Activated CD8-positive, alpha-beta T cell treated with anti-CD3 and anti-CD28 coated beads for 36 hours (primary cell): ENCODE data around the gene FETUB. TPM values are rescaled to one million over a fixed set of nuclear protein-coding genes. Genes with fewer than 3 reads are reported as not detected.
"Not testable (repeated sequence)": the region's sequence is repeated elsewhere in the genome, so short reads cannot be mapped to it uniquely, and the experiment has no call there.

Experiments used
- ATAC-seq: fragments of 200-7000 bp; cut with Tn5 transposase; one replicate; pipeline ENCODE4 v1.10.0; 2021; ENCODE audit warnings: mild to moderate bottlenecking, moderate library complexity
- CTCF ChIA-PET: fragments of 350-600 bp; sonication (Branson Sonifier 250); formaldehyde crosslinking; loops from one replicate; lab custom pipeline; 2021; ENCODE audit warnings: antibody characterized with exemption; lab: Charles Lee
- POLR2A ChIA-PET: fragments of 350-600 bp; sonication (Branson Sonifier 250); formaldehyde crosslinking; loops from one replicate; lab custom pipeline; 2021; ENCODE audit warnings: antibody characterized with exemption; lab: Charles Lee
- DNase-seq: peaks from one replicate; pipeline ENCODE4 v3.0.0-alpha.2; 2020
- H3K27ac Mint-ChIP-seq: one replicate; pipeline ENCODE4 v1.8.0; 2021; ENCODE audit warnings: mild to moderate bottlenecking, mixed read lengths
- H3K27me3 Mint-ChIP-seq: one replicate; pipeline ENCODE4 v1.8.0; 2021; ENCODE audit warnings: mixed read lengths
- H3K36me3 Mint-ChIP-seq: one replicate; pipeline ENCODE4 v1.8.0; 2021; ENCODE audit warnings: low read depth, mixed read lengths
- H3K4me1 Mint-ChIP-seq: one replicate; pipeline ENCODE4 v1.8.0; 2021; ENCODE audit warnings: low read depth, mixed read lengths
- H3K4me3 Mint-ChIP-seq: one replicate; pipeline ENCODE4 v1.8.0; 2021; ENCODE audit warnings: mild to moderate bottlenecking, moderate library complexity, mixed read lengths
- H3K9me3 Mint-ChIP-seq: one replicate; pipeline ENCODE4 v1.8.0; 2021; ENCODE audit warnings: mixed read lengths
- CTCF ChIP-seq: fragments of 200-600 bp; IDR thresholded peaks from one replicate; pipeline ENCODE4 v1.8.0; 2022; ENCODE audit warnings: antibody characterized with exemption, mild to moderate bottlenecking
- intact Hi-C: fragments of 100-400 bp; cut with micrococcal nuclease; formaldehyde crosslinking; loops from one replicate; pipeline ENCODE4 v1.10.0; 2022
- total RNA-seq, 2 experiments: library from RNA; stranded (reverse); gene quantifications; one replicate each; pipeline ENCODE4 v1.2.3, GENCODE V29; 2021

FETUB gene
- total RNA-seq, 2 experiments from 2014 or later = not detected

DNA sequence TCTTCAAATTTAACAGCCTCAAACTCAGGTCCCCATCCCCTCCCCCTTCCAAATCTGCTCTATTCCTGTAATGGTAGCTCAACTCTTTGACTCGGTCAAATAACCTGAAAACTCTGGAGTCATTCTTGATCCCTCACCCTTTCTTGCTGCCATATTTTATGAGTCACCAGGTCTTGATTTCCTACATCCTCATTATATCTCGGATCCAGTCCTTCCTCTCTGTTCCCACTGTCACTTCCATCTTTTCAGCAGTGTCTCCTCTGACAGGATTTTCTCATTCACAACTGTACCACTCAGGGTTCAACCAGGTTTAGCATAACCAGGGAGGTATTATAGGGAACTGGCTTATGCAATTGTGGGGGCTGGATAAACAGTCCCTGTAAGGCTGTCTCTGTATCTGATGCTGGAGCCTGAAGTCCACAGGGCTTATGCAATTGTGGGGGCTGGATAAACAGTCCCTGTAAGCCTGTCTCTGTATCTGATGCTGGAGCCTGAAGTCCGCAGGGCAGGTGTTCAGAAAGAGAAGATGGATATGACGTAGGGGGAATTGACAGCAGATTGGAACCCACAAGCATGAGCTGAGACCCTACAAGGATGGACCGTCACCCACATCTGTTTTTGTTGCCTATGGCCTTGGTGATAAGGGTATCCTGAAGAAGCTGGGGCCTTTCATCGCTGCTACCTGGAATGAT, 9.1 kb upstream of the FETUB start:
- no peak for TF ChIP-seq CTCF
- Mint-ChIP-seq H3K36me3 (no peaks in the 10 kb centered on the region), H3K27ac (no peak overlapping the region), H3K27me3 (peaks cover 2% of the 10 kb centered on the region), H3K9me3 (no peaks in the 10 kb centered on the region), H3K4me3 (no peak overlapping the region), H3K4me1 (no peaks in the 10 kb centered on the region)
- ChIA-PET POLR2A (no interaction called here), CTCF (interaction anchor here (0.7 to 12.7 kb wide), 3 partner anchors 16 to 971 kb away, joined by 3 to 103 read pairs (median 3); partner anchors contain the start of gene AHSG)
- intact Hi-C loops = no loop called here
- DNase-seq (no peak), ATAC-seq (no peak)

- Mint-ChIP-seq H3K4me1 (no peaks in the 10 kb centered on the region), H3K4me3 (no peak overlapping the region), H3K27ac (no peak overlapping the region), H3K27me3 (peaks cover 8% of the 10 kb centered on the region), H3K36me3 (no peaks in the 10 kb centered on the region), H3K9me3 (no peaks in the 10 kb centered on the region)
- DNase-seq (no peak), ATAC-seq (no peak)
- intact Hi-C loops = no loop called here
- TF ChIP-seq CTCF = no peak
- ChIA-PET CTCF (interaction anchor here (12.7 kb wide), 1 partner anchor 18 kb away, joined by 103 read pairs; the partner anchor contains the start of gene AHSG), POLR2A (no interaction called here)
Measured at GRCh38 chr3:186633481-186633880, 6.7 kb upstream of the FETUB start.

DNA sequence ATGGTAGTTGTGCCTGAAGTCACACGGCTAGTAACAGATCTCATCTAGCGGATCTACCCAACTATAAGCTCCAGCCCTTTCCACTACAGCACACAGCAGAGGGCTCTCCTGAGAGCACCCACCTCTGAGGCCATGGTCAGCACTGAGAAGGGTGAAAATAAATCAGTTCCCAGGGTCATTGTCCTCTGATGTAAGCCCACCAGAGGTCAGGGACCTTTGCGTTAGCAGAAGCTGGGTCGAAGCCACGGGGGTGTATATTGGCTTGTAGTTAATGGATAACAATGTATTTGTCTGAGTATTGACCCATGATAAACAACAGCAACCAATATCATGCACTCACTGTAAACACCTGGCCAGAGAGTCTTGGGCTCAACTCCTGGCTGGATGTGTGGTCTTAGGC, 6.0 kb upstream of the FETUB start:
- CTCF ChIA-PET = interaction anchor here (12.7 kb wide), 1 partner anchor 19 kb away, joined by 103 read pairs; the partner anchor contains the start of gene AHSG
- DNase-seq, POLR2A ChIA-PET, H3K36me3 Mint-ChIP-seq, ATAC-seq, H3K4me1 Mint-ChIP-seq, H3K27ac Mint-ChIP-seq, H3K9me3 Mint-ChIP-seq, intact Hi-C loops, H3K4me3 Mint-ChIP-seq, H3K27me3 Mint-ChIP-seq: not testable (repeated sequence)

DNA sequence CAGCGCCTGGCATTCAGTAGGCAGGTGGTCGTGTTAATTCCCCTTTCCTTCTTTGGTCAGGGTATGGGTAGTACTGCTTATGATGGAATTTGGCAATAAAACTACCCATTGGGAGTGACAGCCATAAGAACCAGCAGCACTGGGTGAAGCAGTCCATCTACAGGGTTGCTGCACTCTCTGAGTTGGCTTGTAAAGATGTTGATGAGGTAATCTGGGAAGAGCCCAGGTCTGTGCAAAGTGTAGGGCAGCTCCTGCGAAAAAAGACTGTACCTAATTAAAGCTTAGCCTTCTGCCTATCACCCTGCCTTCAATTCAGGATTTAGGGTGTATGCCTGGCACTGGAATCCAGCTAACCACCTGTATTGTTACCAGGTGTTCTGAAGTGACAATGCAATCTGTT, 4.7 kb upstream of the FETUB start:
- Mint-ChIP-seq H3K27me3 (peaks cover 14% of the 10 kb centered on the region), H3K27ac (no peak overlapping the region), H3K9me3 (no peaks in the 10 kb centered on the region), H3K4me1 (no peaks in the 10 kb centered on the region), H3K36me3 (no peaks in the 10 kb centered on the region), H3K4me3 (no peak overlapping the region)
- TF ChIP-seq CTCF = no peak
- ChIA-PET CTCF (interaction anchor here (12.7 kb wide), 1 partner anchor 20 kb away, joined by 103 read pairs; the partner anchor contains the start of gene AHSG), POLR2A (no interaction called here)
- intact Hi-C loops = no loop called here
- no peak for ATAC-seq
- DNase-seq = no peak

DNA sequence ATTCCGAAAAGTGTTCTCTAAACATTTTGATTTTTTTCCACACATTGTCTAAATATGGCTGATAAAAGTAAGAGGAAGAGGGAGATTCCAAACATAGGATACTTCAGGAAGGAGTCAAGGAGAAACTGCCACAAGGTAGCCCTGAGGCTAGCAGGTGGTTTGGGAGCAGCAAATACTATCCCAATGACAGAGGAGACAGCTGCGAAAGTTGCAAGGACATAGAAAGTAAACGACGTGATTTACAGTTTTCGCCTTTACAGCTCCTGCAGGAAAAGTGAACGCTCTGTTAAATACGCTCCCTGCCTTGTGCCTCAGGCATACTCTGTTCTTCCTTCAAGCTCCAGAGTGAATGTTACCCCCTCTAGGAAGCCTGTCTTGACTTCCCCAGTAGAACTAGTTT, 3.7 kb upstream of the FETUB start:
- Mint-ChIP-seq H3K4me3 (no peak overlapping the region), H3K4me1 (peaks cover 5% of the 10 kb centered on the region), H3K9me3 (no peaks in the 10 kb centered on the region), H3K27me3 (peaks cover 18% of the 10 kb centered on the region), H3K27ac (no peak overlapping the region), H3K36me3 (no peaks in the 10 kb centered on the region)
- POLR2A ChIA-PET = interaction anchor here (0.7 kb wide), 1 partner anchor 573 kb away, joined by 3 read pairs; no protein-coding TSS in a partner anchor
- CTCF ChIA-PET = interaction anchor here (12.7 kb wide), 1 partner anchor 21 kb away, joined by 103 read pairs; the partner anchor contains the start of gene AHSG
- no peak for ATAC-seq
- intact Hi-C loops = no loop called here
- DNase-seq = no peak
- TF ChIP-seq CTCF = no peak
